GM21825 (cell line): ENCODE data around the gene UBXN2A.
A peak's percentile ranks its signal among the peaks of the same experiment; 100 is the strongest.

Experiments
- ATAC-seq: cut with Tn5 transposase; IDR thresholded peaks from one replicate; pipeline ENCODE4 v1.9.1; 2021; ENCODE audit warnings: mild to moderate bottlenecking, moderate library complexity; ENCODE audit not compliant: unreplicated experiment

UBXN2A gene

GRCh38 chr2:23939987-23940717, at the start of gene UBXN2A:
Gene UBXN2A (plus strand): TSS chr2:23940463. CDS start chr2:23958315, 17,852 bp downstream.
- ATAC-seq, result peak; percentile 70

- ATAC-seq, result no peak
Observed at GRCh38 chr2:23900133-23900532, 40.1 kb upstream of the UBXN2A start.

GRCh38 chr2:23900541-23901322, 39.5 kb upstream of the UBXN2A start:
- ATAC-seq, result no peak

GRCh38 chr2:23901966-23902846, 38.1 kb upstream of the UBXN2A start:
- ATAC-seq, result no peak

GRCh38 chr2:23903034-23903433, 37.2 kb upstream of the UBXN2A start:
- ATAC-seq, result no peak

- ATAC-seq, result no peak
Observed at GRCh38 chr2:23904215-23904614, 36.0 kb upstream of the UBXN2A start.

- ATAC-seq, result no peak
Observed at GRCh38 chr2:23904692-23905091, 35.6 kb upstream of the UBXN2A start.

- no peak for ATAC-seq
Observed at GRCh38 chr2:23905155-23905554, 35.1 kb upstream of the UBXN2A start.

GRCh38 chr2:23912054-23912453, 28.2 kb upstream of the UBXN2A start:
- ATAC-seq, result no peak

GRCh38 chr2:23915327-23915726, 24.9 kb upstream of the UBXN2A start:
- no peak for ATAC-seq

- ATAC-seq, result no peak
Observed at GRCh38 chr2:23916727-23917405, 23.4 kb upstream of the UBXN2A start.

GRCh38 chr2:23918837-23919489, 21.3 kb upstream of the UBXN2A start:
- no peak for ATAC-seq

- no peak for ATAC-seq
Observed at GRCh38 chr2:23924589-23925359, 15.5 kb upstream of the UBXN2A start.

- peak; percentile 64 for ATAC-seq
Observed at GRCh38 chr2:23925702-23926289, 14.5 kb upstream of the UBXN2A start.

- ATAC-seq, result peak; percentile 22
Observed at GRCh38 chr2:23926290-23926749, 13.9 kb upstream of the UBXN2A start.

- ATAC-seq, result peak; percentile 75
Observed at GRCh38 chr2:23926750-23927571, 13.3 kb upstream of the UBXN2A start, which contains the start of gene ATAD2B. Gene ATAD2B (minus strand): TSS chr2:23927123. CDS start chr2:23926770, 353 bp downstream.

GRCh38 chr2:23934259-23934658, 6.0 kb upstream of the UBXN2A start:
- no peak for ATAC-seq
